ENCODE results near the gene PRDM16. TPM values are rescaled to one million over a fixed set of nuclear protein-coding genes. Genes with fewer than 3 reads are reported as not detected.

Gene PRDM16
- total and polyA plus RNA-seq, 4 donors: 0.05 to 0.67 (median 0.19) TPM

GRCh38 chr1:3091334-3091733 lies 22.3 kb downstream of the PRDM16 start:
- Histone ChIP-seq H3K9ac (ENCODE audit: low read depth in 1 of 2, low read length in 2 of 2) (no peak overlapping the region), H3K27me3 (ENCODE audit: control insufficient read depth in 4 of 4, insufficient read depth in 4 of 4, low read length in 3 of 4) (no peaks in the 10 kb centered on the region), H3K9me3 (ENCODE audit: control insufficient read depth in 4 of 4, low read length in 3 of 4) (no peaks in the 10 kb centered on the region), H3K36me3 (ENCODE audit: control insufficient read depth in 4 of 4, insufficient read depth in 3 of 4, low read depth in 1 of 4, low read length in 3 of 4) (no peaks in the 10 kb centered on the region), H3K4me3 (ENCODE audit: low read depth in 1 of 3, low read length in 3 of 3) (no peak overlapping the region), H3K27ac (ENCODE audit: low read depth in 1 of 2, low read length in 2 of 2) (no peak overlapping the region), H3K4me1 (ENCODE audit: control insufficient read depth in 4 of 4, insufficient read depth in 4 of 4, low read length in 3 of 4) (no peaks in the 10 kb centered on the region)
- WGBS: 93% methylated on average over 14 of the region's 14 CpGs
- no peak for DNase-seq (ENCODE audit: low spot score)
- TF ChIP-seq ATF3 (IDR thresholded peaks at IDR 0.05) (no peak), TAF1 (conservative IDR thresholded peaks at IDR 0.05) (no peak), MAX (IDR thresholded peaks at IDR 0.05) (no peak), YY1 (IDR thresholded peaks at IDR 0.05) (no peak), SP1 (IDR thresholded peaks at IDR 0.05) (no peak), FOXA2 (IDR thresholded peaks at IDR 0.05) (no peak), GABPA (IDR thresholded peaks at IDR 0.05 in 1 of 2, conservative IDR thresholded peaks at IDR 0.05 in 1 of 2) (no peak), RXRA (IDR thresholded peaks at IDR 0.05) (no peak), ZBTB33 (IDR thresholded peaks at IDR 0.05) (no peak), HNF4A (conservative IDR thresholded peaks at IDR 0.05) (no peak), REST (IDR thresholded peaks at IDR 0.05) (no peak), JUND (IDR thresholded peaks at IDR 0.05) (no peak), NR2F2 (IDR thresholded peaks at IDR 0.05) (no peak), EGR1 (IDR thresholded peaks at IDR 0.05; ENCODE audit: low read depth in 2 of 2) (no peak), RAD21 (IDR thresholded peaks at IDR 0.05) (no peak), HNF4G (IDR thresholded peaks at IDR 0.05) (no peak)
- TF ChIP-seq, protein P1, sequence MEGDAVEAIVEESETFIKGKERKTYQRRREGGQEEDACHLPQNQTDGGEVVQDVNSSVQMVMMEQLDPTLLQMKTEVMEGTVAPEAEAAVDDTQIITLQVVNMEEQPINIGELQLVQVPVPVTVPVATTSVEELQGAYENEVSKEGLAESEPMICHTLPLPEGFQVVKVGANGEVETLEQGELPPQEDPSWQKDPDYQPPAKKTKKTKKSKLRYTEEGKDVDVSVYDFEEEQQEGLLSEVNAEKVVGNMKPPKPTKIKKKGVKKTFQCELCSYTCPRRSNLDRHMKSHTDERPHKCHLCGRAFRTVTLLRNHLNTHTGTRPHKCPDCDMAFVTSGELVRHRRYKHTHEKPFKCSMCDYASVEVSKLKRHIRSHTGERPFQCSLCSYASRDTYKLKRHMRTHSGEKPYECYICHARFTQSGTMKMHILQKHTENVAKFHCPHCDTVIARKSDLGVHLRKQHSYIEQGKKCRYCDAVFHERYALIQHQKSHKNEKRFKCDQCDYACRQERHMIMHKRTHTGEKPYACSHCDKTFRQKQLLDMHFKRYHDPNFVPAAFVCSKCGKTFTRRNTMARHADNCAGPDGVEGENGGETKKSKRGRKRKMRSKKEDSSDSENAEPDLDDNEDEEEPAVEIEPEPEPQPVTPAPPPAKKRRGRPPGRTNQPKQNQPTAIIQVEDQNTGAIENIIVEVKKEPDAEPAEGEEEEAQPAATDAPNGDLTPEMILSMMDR (IDR thresholded peaks at IDR 0.05; ENCODE audit: low read depth, low read length, missing input control): no peak

- Histone ChIP-seq H3K27ac (ENCODE audit: low read depth in 1 of 2, low read length in 2 of 2) (no peak overlapping the region), H3K36me3 (ENCODE audit: control insufficient read depth in 4 of 4, insufficient read depth in 3 of 4, low read depth in 1 of 4, low read length in 3 of 4) (no peaks in the 10 kb centered on the region), H3K4me1 (ENCODE audit: control insufficient read depth in 4 of 4, insufficient read depth in 4 of 4, low read length in 3 of 4) (no peaks in the 10 kb centered on the region), H3K9me3 (ENCODE audit: control insufficient read depth in 4 of 4, low read length in 3 of 4) (no peaks in the 10 kb centered on the region), H3K27me3 (ENCODE audit: control insufficient read depth in 4 of 4, insufficient read depth in 4 of 4, low read length in 3 of 4) (no peaks in the 10 kb centered on the region), H3K4me3 (ENCODE audit: low read depth in 1 of 3, low read length in 3 of 3) (no peak overlapping the region), H3K9ac (ENCODE audit: low read depth in 1 of 2, low read length in 2 of 2) (no peak overlapping the region)
- 90% methylated on average over 7 of the region's 7 CpGs for WGBS
- no peak for DNase-seq (ENCODE audit: low spot score)
- TF ChIP-seq EGR1 (IDR thresholded peaks at IDR 0.05; ENCODE audit: low read depth in 2 of 2) (no peak), FOXA2 (IDR thresholded peaks at IDR 0.05) (no peak), RXRA (IDR thresholded peaks at IDR 0.05) (no peak), SP1 (IDR thresholded peaks at IDR 0.05) (no peak), GABPA (IDR thresholded peaks at IDR 0.05 in 1 of 2, conservative IDR thresholded peaks at IDR 0.05 in 1 of 2) (no peak), ZBTB33 (IDR thresholded peaks at IDR 0.05) (no peak), HNF4A (conservative IDR thresholded peaks at IDR 0.05) (no peak), ATF3 (IDR thresholded peaks at IDR 0.05) (no peak), FOXA1 (IDR thresholded peaks at IDR 0.05) (no peak), TAF1 (conservative IDR thresholded peaks at IDR 0.05) (no peak), JUND (IDR thresholded peaks at IDR 0.05) (no peak), HNF4G (IDR thresholded peaks at IDR 0.05) (no peak), MAX (IDR thresholded peaks at IDR 0.05) (no peak)
- TF ChIP-seq, protein P1 (IDR thresholded peaks at IDR 0.05; ENCODE audit: low read depth, low read length, missing input control): no peak
Measured at GRCh38 chr1:3092530-3092929, 23.5 kb downstream of the PRDM16 start.
